Panc1 (cell line): ENCODE measurements around the gene TSSK3. TPM values are rescaled to one million over a fixed set of nuclear protein-coding genes. Genes with fewer than 3 reads are reported as not detected.

ENCODE experiments used
- ATAC-seq: fragments of 200-7000 bp; cut with Tn5 transposase; 2 replicates; pipeline ENCODE4 v1.9.1; 2020; ENCODE audit warnings: mild to moderate bottlenecking, moderate library complexity
- BruUV-seq: library from RNA; stranded (reverse); fragments of 400-500 nt; replicated peaks from 2 replicates; lab custom pipeline; 2021; lab: Mats Ljungman, UMichigan
- CTCF ChIA-PET: fragments of 300-600 bp; sonication (Branson Sonifier 250); formaldehyde crosslinking; loops from one replicate; lab custom pipeline; 2022; ENCODE audit warnings: antibody characterized with exemption; lab: Charles Lee
- POLR2A ChIA-PET: fragments of 300-600 bp; sonication (Branson Sonifier 250); formaldehyde crosslinking; loops from one replicate; lab custom pipeline; 2022; ENCODE audit warnings: antibody characterized with exemption; lab: Charles Lee
- DNase-seq: peaks from one replicate; pipeline ENCODE4 v3.0.0-alpha.2; 2010; ENCODE audit warnings: low read depth, low spot score
- H3K27ac ChIP-seq: 2 replicates; pipeline ENCODE4 v1.5.1; 2011; ENCODE audit warnings: mild to moderate bottlenecking, low read length, inconsistent platforms
- H3K27me3 ChIP-seq: fragments of 200-500 bp; sonication (Bioruptor generic); 2 replicates; pipeline ENCODE4 v1.6.0; 2014; ENCODE audit warnings: low read length, inconsistent platforms; ENCODE audit not compliant: control insufficient read depth, insufficient read depth
- H3K36me3 ChIP-seq: fragments of 200-500 bp; sonication (Bioruptor generic); 2 replicates; pipeline ENCODE4 v1.5.1; 2014; ENCODE audit warnings: inconsistent platforms, mild to moderate bottlenecking, low read length, moderate library complexity; ENCODE audit not compliant: control insufficient read depth, insufficient read depth
- H3K4me1 ChIP-seq: 2 replicates; pipeline ENCODE4 v1.5.1; 2011; ENCODE audit warnings: inconsistent platforms, mild to moderate bottlenecking, low read length, moderate library complexity; ENCODE audit not compliant: control insufficient read depth, insufficient read depth
- H3K4me3 ChIP-seq, 2 experiments: 2 replicates each; pipeline ENCODE4 v1.5.1; 2011 to 2012; ENCODE audit warnings: low read depth in 2 of 2, low read length in 2 of 2, mild to moderate bottlenecking in 2 of 2, inconsistent platforms in 1 of 2, moderate library complexity in 1 of 2
- H3K9me3 ChIP-seq: fragments of 200-500 bp; sonication (Bioruptor generic); 2 replicates; pipeline ENCODE4 v1.5.1; 2014; ENCODE audit warnings: low read depth, mild to moderate bottlenecking, inconsistent platforms, low read length, moderate library complexity; ENCODE audit not compliant: control insufficient read depth, insufficient read depth
- CTCF ChIP-seq: fragments of 450-650 bp; IDR thresholded peaks from 2 replicates; pipeline ENCODE4 v1.5.1; 2017; ENCODE audit warnings: mild to moderate bottlenecking
- POLR2AphosphoS5 ChIP-seq: IDR thresholded peaks from 2 replicates; pipeline ENCODE4 v1.6.1; 2012; ENCODE audit warnings: mild to moderate bottlenecking, low read depth, low read length, moderate library complexity
- REST ChIP-seq, 2 experiments: IDR thresholded peaks; 2 replicates each; pipeline ENCODE4 v1.6.1; 2011 to 2012; ENCODE audit warnings: low read depth in 2 of 2, control low read depth in 1 of 2, low read length in 1 of 2, mild to moderate bottlenecking in 1 of 2, moderate library complexity in 1 of 2; ENCODE audit not compliant: insufficient read depth in 1 of 2
- SIN3A ChIP-seq: IDR thresholded peaks from 2 replicates; pipeline ENCODE4 v1.6.1; 2012; ENCODE audit warnings: low read depth, mild to moderate bottlenecking, low read length, moderate library complexity, borderline replicate concordance; ENCODE audit not compliant: insufficient read depth
- TCF7L2 ChIP-seq: IDR thresholded peaks from 2 replicates; pipeline ENCODE4 v1.6.1; 2011; ENCODE audit warnings: mild to moderate bottlenecking, low read depth, low read length, inconsistent platforms
- in situ Hi-C: cut with HindIII; loops from 2 replicates; pipeline ENCODE4 v1.10.0; 2016; ENCODE audit warnings: low sequenced_read_pairs, low pct_unique_long_range_greater_than_20kb
- intact Hi-C: fragments of 100-400 bp; cut with micrococcal nuclease; formaldehyde crosslinking; loops from one replicate; pipeline ENCODE4 v1.10.0; 2022; ENCODE audit not compliant: unreplicated experiment
- total RNA-seq: library from RNA; stranded (reverse); gene quantifications from one replicate; pipeline ENCODE4 v1.2.1, GENCODE V29; 2021; ENCODE audit not compliant: unreplicated experiment

Gene TSSK3
- total RNA-seq, 1 experiment from 2014 or later, result 3.6 TPM

DNA sequence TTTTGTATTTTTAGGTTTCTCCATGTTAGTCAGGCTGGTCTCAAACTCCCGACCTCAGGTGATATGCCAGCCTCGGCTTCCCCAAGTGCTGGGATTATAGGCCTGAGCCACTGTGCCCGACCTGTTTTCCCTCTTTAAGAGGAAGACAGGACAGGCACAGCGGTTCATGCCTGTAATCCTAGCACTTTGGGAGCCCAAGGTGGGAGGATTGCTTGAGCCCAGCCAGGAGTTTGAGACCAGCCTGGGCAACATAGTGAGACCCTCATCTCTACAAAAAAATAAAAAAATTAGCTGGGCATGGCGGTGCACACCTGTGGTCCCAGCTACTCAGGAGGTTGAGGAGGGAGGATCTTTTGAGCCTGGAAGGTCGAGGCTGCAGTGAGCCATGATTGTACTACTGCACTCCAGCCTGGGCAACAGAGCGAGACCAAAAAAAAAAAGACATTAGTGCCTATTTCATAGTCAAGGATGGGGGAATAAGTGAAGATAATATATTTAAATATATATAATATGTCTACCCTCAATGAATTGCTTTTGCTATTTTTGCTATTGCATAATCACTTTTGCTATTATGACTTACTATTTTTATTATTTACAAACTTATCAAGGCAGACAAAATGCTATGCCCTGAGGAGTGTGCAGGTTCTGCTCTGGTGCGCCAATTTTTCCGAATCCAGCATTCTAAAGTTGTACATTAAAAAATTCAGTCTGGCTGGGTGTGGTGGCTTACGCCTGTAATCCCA lies 44.0 kb upstream of the TSSK3 start:
- Histone ChIP-seq H3K27ac (no peak overlapping the region), H3K4me1 (peaks cover 4% of the 10 kb centered on the region; the same call in 1 of the 2 replicates), H3K27me3 (no peaks in the 10 kb centered on the region), H3K9me3 (no peaks in the 10 kb centered on the region), H3K36me3 (peaks cover 11% of the 10 kb centered on the region), H3K4me3 (no peak overlapping the region)
- intact Hi-C loops, result no loop called here
- DNase-seq (no peak), ATAC-seq (no peak)
- CTCF ChIA-PET, result no interaction called here
- POLR2A ChIA-PET, result no interaction called here
- in situ Hi-C loops, result no loop called here
- BruUV-seq, result no TSS peak
- TF ChIP-seq REST (IDR thresholded peaks at IDR 0.05; ENCODE audit: insufficient read depth in 1 of 2, low read depth in 2 of 2, low read length in 1 of 2), result no peak
- no peak for TF ChIP-seq POLR2AphosphoS5
- TF ChIP-seq CTCF, result no peak
- no peak for TF ChIP-seq TCF7L2
- TF ChIP-seq SIN3A, result no peak

GRCh38 chr1:32321712-32322291 lies 40.5 kb upstream of the TSSK3 start:
- ChIA-PET POLR2A (interaction anchor here (0.6 kb wide), 2 partner anchors 82 to 329 kb away, joined by 3 to 4 read pairs; partner anchors contain the start of gene RBBP4), CTCF (interaction anchor here (0.6 kb wide), 1 partner anchor 800 kb away, joined by 4 read pairs; no protein-coding TSS in a partner anchor)
- DNase-seq (peak; percentile 25), ATAC-seq (peak; percentile 72)
- H3K27ac ChIP-seq, result no peak overlapping the region
- in situ Hi-C loops (no loop called here), intact Hi-C loops (no loop called here)
- no peaks in the 10 kb centered on the region for H3K9me3 ChIP-seq
- no peak overlapping the region for H3K4me3 ChIP-seq
- BruUV-seq, result no TSS peak
- peaks cover 26% of the 10 kb centered on the region for H3K36me3 ChIP-seq
- no peaks in the 10 kb centered on the region for H3K4me1 ChIP-seq
- TF ChIP-seq CTCF (no peak), REST (IDR thresholded peaks at IDR 0.05; ENCODE audit: insufficient read depth in 1 of 2, low read depth in 2 of 2, low read length in 1 of 2) (no peak), POLR2AphosphoS5 (no peak), TCF7L2 (no peak)
- no peaks in the 10 kb centered on the region for H3K27me3 ChIP-seq
